Ovary (tissue), 9 donors: ENCODE data around the gene SLC9A9. TPM values are rescaled to one million over a fixed set of nuclear protein-coding genes. Genes with fewer than 3 reads are reported as not detected.

Experiments used
- DNase-seq, 5 donors: peaks; one replicate each; pipeline ENCODE4 v3.0.0-alpha.2; 2019 to 2020
- H3K27ac ChIP-seq, 2 donors: fragments of 200-600 bp; one replicate each; pipeline versions ENCODE4 v1.5.1 to v1.8.0; 2019 to 2022
- H3K27me3 ChIP-seq: fragments of 200-600 bp; one replicate; pipeline ENCODE4 v1.8.0; 2022
- H3K36me3 ChIP-seq: fragments of 200-600 bp; sonication (generic); one replicate; pipeline ENCODE4 v1.5.1; 2019
- H3K4me1 ChIP-seq: one replicate; pipeline ENCODE4 v1.8.1; 2013; ENCODE audit warnings: mild to moderate bottlenecking, moderate library complexity; ENCODE audit not compliant: insufficient read depth
- H3K4me3 ChIP-seq: fragments of 200-600 bp; sonication (generic); one replicate; pipeline ENCODE4 v1.5.1; 2017
- H3K9me3 ChIP-seq, 2 donors: fragments of 200-600 bp in 1 of 2; sonication (generic) in 1 of 2; one replicate each; pipeline versions ENCODE4 v1.5.1 to v1.8.1; 2013 to 2019; ENCODE audit warnings: mild to moderate bottlenecking in 1 of 2, moderate library complexity in 1 of 2
- EP300 ChIP-seq: sonication (generic); formaldehyde crosslinking; IDR thresholded peaks from one replicate; pipeline ENCODE4 v1.6.1; 2017; ENCODE audit warnings: antibody characterized with exemption
- POLR2A ChIP-seq: fragments of 450-650 bp; IDR thresholded peaks from one replicate; pipeline ENCODE4 v1.6.1; 2017; ENCODE audit warnings: antibody characterized with exemption, mild to moderate bottlenecking, moderate library complexity
- WGBS, 3 donors: extraction: QIAGEN DNeasy Blood & Tissue Kit in 1 of 3; methylation state at CpG; one replicate each; pipeline versions ENCODE4 v1.1.5 to v1.1.7; 2013 to 2017; 5-methylcytosine and 5-hydroxymethylcytosine counted together
- intact Hi-C, 4 donors: fragments of 100-400 bp; cut with DNase I; formaldehyde crosslinking; loops; one replicate each; pipeline versions ENCODE4 v1.11.0 to v1.15.1; 2022 to 2023
- polyA plus RNA-seq, 2 donors: library from polyadenylated mRNA; stranded (reverse); fragments of 200-250 nt in 1 of 2; fragments of 350-450 nt in 1 of 2; fragmentation: Illumina TruSeq in 1 of 2; extraction: RNeasy Lipid Tissue Mini Kit (QIAGEN cat#74804) in 1 of 2; gene quantifications; one replicate each; pipeline ENCODE4 v1.2.3, GENCODE V29; 2013 to 2014
- total RNA-seq, 7 donors: library from RNA; depleted of rRNA in 2 of 7; stranded (reverse); fragments of >200 nt in 2 of 7; fragmentation: NEBNext Ultra II Directional in 3 of 7; extraction: Animal tissue kit (Norgen Biotek cat#: 25700) in 3 of 7; gene quantifications; one replicate each; pipeline versions ENCODE4 v1.1.0 to v1.2.4, GENCODE V29; 2016 to 2023
- TF ChIP-seq, protein P1 (sequence below), 3 donors: fragments of 450-650 bp in 2 of 3; fragments of 200-600 bp in 1 of 3; IDR thresholded peaks; one replicate each; pipeline versions ENCODE4 v1.5.1 to v1.8.0; 2016 to 2022; ENCODE audit warnings: antibody characterized with exemption in 3 of 3, mild to moderate bottlenecking in 1 of 3
- donor health status: DM: no; HTN: no; CAD: no; lungs with moderate emphysema.
- donor health status: DM: no; HTN: no; CAD: no.
- donor health status: Bipolar disorder and iron deficiency.
- donor health status: DM: yes; HTN: yes; CAD: no.
- donor health status: DM: no; HTN: no; CAD: no.
- donor health status: DM: yes; HTN: yes; CAD: no.

Gene SLC9A9
- total and polyA plus RNA-seq, 9 donors, result 7.0 to 22.7 (median 13.5) TPM

DNA sequence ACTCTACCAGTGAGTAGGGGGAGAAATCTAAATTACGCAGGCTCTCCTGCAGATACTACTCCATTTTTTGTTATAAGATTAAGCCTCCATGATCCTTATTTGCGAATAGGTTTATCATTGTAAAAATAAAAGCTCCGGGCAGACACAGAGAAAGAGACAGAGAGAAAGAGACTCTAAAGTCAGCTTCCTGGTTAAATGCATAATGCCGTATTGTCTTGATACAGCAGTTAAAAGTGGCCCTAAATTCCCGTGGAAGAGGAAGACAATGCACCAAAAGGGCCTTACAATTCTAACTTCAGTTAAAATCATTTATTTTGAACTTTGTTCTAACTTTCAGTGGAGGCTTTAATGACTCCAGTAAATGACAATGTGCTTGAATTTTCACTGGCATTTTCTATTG is 98.3 kb downstream of the SLC9A9 start:
- Histone ChIP-seq H3K27ac (no peak overlapping the region), H3K9me3 (no peaks in the 10 kb centered on the region), H3K4me3 (no peak overlapping the region), H3K27me3 (no peaks in the 10 kb centered on the region), H3K36me3 (no peaks in the 10 kb centered on the region), H3K4me1 (peaks cover 2% of the 10 kb centered on the region)
- WGBS, 3 donors, result 90 to 94% (median 93%) methylated on average over 5 of the region's 5 CpGs
- intact Hi-C loops, result no loop called here
- no peak for TF ChIP-seq POLR2A
- DNase-seq, result no peak

DNA sequence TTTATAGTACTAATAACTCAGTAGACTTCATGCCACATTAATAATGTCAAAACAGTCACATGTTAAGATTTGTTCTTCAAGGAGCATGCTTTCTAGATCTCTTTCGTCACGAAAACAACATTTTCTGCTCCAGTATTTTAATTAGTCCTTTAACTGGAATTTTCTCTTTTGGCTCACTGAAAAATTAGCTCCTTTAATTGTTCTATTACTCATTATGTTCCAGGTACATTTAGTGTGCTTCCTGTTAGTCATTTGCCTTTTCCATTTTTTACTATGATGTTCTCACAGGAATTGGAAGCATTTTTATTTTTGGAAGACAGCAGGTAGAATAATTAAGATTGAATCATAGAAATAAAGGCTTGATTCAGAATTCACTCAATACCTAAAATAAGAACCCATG is 111.2 kb downstream of the SLC9A9 start:
- Histone ChIP-seq H3K9me3 (no peaks in the 10 kb centered on the region), H3K27ac (no peak overlapping the region), H3K36me3 (no peaks in the 10 kb centered on the region), H3K27me3 (no peaks in the 10 kb centered on the region), H3K4me1 (no peaks in the 10 kb centered on the region), H3K4me3 (no peak overlapping the region)
- TF ChIP-seq EP300 (no peak), POLR2A (no peak)
- TF ChIP-seq, protein P1, sequence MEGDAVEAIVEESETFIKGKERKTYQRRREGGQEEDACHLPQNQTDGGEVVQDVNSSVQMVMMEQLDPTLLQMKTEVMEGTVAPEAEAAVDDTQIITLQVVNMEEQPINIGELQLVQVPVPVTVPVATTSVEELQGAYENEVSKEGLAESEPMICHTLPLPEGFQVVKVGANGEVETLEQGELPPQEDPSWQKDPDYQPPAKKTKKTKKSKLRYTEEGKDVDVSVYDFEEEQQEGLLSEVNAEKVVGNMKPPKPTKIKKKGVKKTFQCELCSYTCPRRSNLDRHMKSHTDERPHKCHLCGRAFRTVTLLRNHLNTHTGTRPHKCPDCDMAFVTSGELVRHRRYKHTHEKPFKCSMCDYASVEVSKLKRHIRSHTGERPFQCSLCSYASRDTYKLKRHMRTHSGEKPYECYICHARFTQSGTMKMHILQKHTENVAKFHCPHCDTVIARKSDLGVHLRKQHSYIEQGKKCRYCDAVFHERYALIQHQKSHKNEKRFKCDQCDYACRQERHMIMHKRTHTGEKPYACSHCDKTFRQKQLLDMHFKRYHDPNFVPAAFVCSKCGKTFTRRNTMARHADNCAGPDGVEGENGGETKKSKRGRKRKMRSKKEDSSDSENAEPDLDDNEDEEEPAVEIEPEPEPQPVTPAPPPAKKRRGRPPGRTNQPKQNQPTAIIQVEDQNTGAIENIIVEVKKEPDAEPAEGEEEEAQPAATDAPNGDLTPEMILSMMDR (IDR thresholded peaks at IDR 0.05), result no peak
- WGBS, 3 donors, result 79 to 85% (median 85%) methylated on average over 2 of the region's 2 CpGs
- intact Hi-C loops, result no loop called here
- no peak for DNase-seq

DNA sequence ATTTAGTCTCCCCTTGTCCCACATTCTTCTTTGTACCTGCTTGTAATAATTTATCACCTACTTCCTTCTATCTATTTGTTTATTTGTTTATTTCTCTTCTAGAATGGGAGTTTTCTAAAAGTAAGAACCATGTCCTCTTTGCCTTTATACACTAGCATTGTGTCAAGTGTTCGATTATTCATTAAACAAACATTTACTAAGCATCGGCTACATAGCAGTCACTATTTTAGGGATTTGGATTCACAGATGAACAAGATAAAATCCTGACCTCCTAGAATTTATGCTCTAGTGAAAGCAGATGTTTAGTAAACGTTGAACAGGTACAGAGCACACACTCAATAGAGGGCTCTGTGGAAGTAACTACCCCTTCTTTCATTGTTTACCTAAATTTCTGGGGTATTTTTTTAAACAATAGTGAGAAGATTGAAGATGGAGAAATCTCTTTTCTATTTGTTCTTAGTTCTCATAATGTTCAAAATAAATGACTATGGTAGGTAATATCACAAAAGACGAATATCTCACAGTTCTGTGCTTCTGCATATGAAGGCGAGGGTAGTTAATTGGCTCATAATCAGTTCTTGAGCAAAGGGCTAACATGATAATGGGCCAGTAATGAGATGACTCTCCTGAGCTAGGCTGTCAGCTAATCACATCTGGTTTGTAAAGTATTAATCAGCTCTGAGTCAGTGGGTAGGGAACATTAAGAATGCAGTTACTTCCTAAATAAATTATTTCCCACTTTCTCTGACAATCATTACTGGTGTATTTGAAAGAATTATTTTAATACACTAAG is 111.9 kb downstream of the SLC9A9 start:
- Histone ChIP-seq H3K4me1 (no peaks in the 10 kb centered on the region), H3K27ac (no peak overlapping the region), H3K27me3 (no peaks in the 10 kb centered on the region), H3K9me3 (no peaks in the 10 kb centered on the region), H3K36me3 (no peaks in the 10 kb centered on the region), H3K4me3 (no peak overlapping the region)
- DNase-seq, result no peak
- intact Hi-C loops, result no loop called here
- no peak for TF ChIP-seq EP300
- no peak for TF ChIP-seq POLR2A
- TF ChIP-seq, protein P1 (IDR thresholded peaks at IDR 0.05), result no peak
- WGBS, 3 donors, result 67 to 74% (median 68%) methylated on average over 5 of the region's 5 CpGs

DNA sequence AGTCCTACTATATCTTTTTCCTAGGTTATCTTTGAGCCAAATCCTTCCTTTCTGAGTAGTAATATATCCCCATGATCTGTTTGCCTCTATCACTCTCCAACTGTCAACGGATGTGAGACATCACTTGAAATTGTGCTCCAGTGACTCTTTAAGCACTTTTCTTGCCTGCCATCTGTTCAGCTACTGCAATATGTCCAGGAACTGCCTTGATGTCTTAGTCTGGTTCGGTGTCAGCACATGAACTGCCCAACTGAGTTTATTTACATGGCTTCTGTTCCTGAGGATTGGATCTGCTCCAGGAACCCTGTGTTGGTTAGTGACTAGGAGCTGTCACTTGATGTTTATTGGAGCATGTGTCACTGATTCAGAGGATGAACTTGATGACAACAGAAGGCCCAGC is 116.5 kb downstream of the SLC9A9 start:
- TF ChIP-seq, protein P1 (IDR thresholded peaks at IDR 0.05), result no peak
- TF ChIP-seq POLR2A, result no peak
- TF ChIP-seq EP300, result no peak
- intact Hi-C loops, result no loop called here
- Histone ChIP-seq H3K36me3 (no peaks in the 10 kb centered on the region), H3K4me3 (no peak overlapping the region), H3K27me3 (no peaks in the 10 kb centered on the region), H3K27ac (no peak overlapping the region), H3K9me3 (no peaks in the 10 kb centered on the region), H3K4me1 (no peaks in the 10 kb centered on the region)
- no peak for DNase-seq
- WGBS, 3 donors, result 88 to 93% (median 90%) methylated on average over 2 of the region's 2 CpGs

DNA sequence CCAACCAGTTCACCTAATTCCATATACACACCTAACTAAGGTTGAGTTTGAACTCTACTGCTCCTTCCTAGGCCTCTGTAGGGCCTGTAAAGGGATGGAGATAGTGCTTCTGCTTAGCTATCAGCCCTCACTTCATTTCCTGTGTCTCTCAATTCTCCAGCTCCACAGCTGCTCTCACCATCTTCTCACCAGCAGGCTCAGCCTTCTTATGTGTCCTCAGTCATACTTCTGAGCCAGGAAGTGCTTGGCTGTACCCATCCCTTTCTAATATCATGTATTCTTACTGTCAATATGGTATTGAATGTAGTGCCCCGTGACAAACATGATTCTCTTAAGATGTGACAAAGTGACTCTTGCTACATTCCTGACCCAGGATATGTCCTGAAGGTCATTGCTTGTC is 116.9 kb downstream of the SLC9A9 start:
- Histone ChIP-seq H3K36me3 (no peaks in the 10 kb centered on the region), H3K9me3 (no peaks in the 10 kb centered on the region), H3K27me3 (no peaks in the 10 kb centered on the region), H3K4me3 (no peak overlapping the region), H3K27ac (no peak overlapping the region), H3K4me1 (no peaks in the 10 kb centered on the region)
- DNase-seq, result no peak
- intact Hi-C loops, result no loop called here
- TF ChIP-seq, protein P1 (IDR thresholded peaks at IDR 0.05), result no peak
- TF ChIP-seq POLR2A (no peak), EP300 (no peak)
- 91 to 96% (median 96%) methylated on average over 1 of the region's 1 CpG for WGBS, 3 donors
